ENCODE results near the gene CHST9.

The CHST9 gene

GRCh38 chr18:27185897-27186296 lies 789 bp upstream of the CHST9 start:
- no peak overlapping the region for H3K4me3 ChIP-seq (ENCODE audit: low read depth, low read length)
- DNase-seq (ENCODE audit: low read depth): no peak

GRCh38 chr18:27184115-27185024 lies 738 bp downstream of the CHST9 start:
- no peak for DNase-seq (ENCODE audit: low read depth)
- H3K4me3 ChIP-seq (ENCODE audit: low read depth, low read length): no peak overlapping the region
- TF ChIP-seq CTCF (IDR thresholded peaks at IDR 0.05; ENCODE audit: insufficient read depth, low read depth, low read length, missing control alignments): no peak

More at GRCh38 chr18:27185897-27186296, 789 bp upstream of the CHST9 start:
- no peak for TF ChIP-seq CTCF (IDR thresholded peaks at IDR 0.05; ENCODE audit: insufficient read depth, low read depth, low read length, missing control alignments)

GRCh38 chr18:27181726-27182125 lies 3.4 kb downstream of the CHST9 start:
- DNase-seq (ENCODE audit: low read depth): no peak
- no peak for TF ChIP-seq CTCF (IDR thresholded peaks at IDR 0.05; ENCODE audit: insufficient read depth, low read depth, low read length, missing control alignments)
- H3K4me3 ChIP-seq (ENCODE audit: low read depth, low read length): no peak overlapping the region

GRCh38 chr18:27178424-27178823 lies 6.7 kb downstream of the CHST9 start:
- TF ChIP-seq CTCF (IDR thresholded peaks at IDR 0.05; ENCODE audit: insufficient read depth, low read depth, low read length, missing control alignments): no peak
- DNase-seq (ENCODE audit: low read depth): no peak
- no peak overlapping the region for H3K4me3 ChIP-seq (ENCODE audit: low read depth, low read length)

DNA sequence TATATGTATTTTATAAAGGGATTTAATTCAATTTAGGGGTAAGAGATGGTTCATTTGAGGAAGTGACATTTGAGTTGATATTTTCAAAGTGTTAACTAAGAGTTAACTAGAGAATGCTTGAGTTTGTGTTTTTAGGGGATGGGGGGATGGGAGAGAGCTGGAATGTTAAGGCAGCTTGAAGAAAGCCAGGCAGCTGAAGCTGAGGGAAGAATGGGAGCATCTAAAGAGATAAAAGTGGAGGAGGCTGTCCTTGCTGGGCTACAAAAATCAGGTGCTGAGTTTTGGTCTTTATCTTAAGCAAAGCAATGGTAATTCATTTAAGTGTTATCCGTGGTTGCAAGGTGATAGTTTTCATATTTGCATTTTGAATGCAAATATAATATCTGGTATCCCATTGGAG lies 9.2 kb downstream of the CHST9 start:
- no peak for TF ChIP-seq CTCF (IDR thresholded peaks at IDR 0.05; ENCODE audit: insufficient read depth, low read depth, low read length, missing control alignments)
- no peak for DNase-seq (ENCODE audit: low read depth)
- no peak overlapping the region for H3K4me3 ChIP-seq (ENCODE audit: low read depth, low read length)

DNA sequence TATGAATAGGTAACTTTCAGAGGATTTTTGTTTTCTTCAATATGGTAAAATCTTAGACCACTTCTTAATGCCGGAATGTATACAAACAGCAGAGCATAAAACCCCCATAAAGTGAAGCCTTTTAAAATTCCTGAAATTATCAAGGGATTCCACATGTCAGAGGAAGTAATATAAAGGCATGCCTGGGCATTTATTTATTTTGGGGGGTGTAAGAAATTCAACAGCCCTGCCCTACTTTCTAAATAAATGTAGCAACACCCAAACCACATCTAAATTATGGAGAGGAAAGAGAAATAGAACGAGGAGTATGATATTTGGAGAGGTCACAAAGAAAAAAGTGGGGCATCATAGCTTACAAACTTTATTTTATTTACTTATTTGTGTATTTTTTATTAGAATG lies 9.9 kb downstream of the CHST9 start:
- H3K4me3 ChIP-seq (ENCODE audit: low read depth, low read length): no peak overlapping the region
- no peak for TF ChIP-seq CTCF (IDR thresholded peaks at IDR 0.05; ENCODE audit: insufficient read depth, low read depth, low read length, missing control alignments)
- DNase-seq (ENCODE audit: low read depth): no peak

GRCh38 chr18:27171993-27172392 lies 13.1 kb downstream of the CHST9 start:
- no peak for DNase-seq (ENCODE audit: low read depth)
- H3K4me3 ChIP-seq (ENCODE audit: low read depth, low read length): no peak overlapping the region
- TF ChIP-seq CTCF (IDR thresholded peaks at IDR 0.05; ENCODE audit: insufficient read depth, low read depth, low read length, missing control alignments): no peak

All from GM12865 (cell line).